CD14-positive monocyte (primary cell): ENCODE results near the gene EGFL8. TPM values are rescaled to one million over a fixed set of nuclear protein-coding genes. Genes with fewer than 3 reads are reported as not detected.
A peak's percentile ranks its signal among the peaks of the same experiment; 100 is the strongest.

Experiments
- DNase-seq, 3 donors: peaks; one replicate each; pipeline ENCODE4 v3.0.0-alpha.2; 2011 to 2022
- H2AFZ ChIP-seq: 2 replicates; pipeline ENCODE4 v1.6.0; 2012; ENCODE audit warnings: mild to moderate bottlenecking, low read depth, low read length, inconsistent platforms; ENCODE audit not compliant: insufficient read depth, poor library complexity, severe bottlenecking
- H3K27ac ChIP-seq, 2 donors: 1 replicate in 1 of 2; 2 replicates in 1 of 2; pipeline ENCODE4 v1.5.1; 2012 to 2013; ENCODE audit warnings: low read length in 2 of 2, control low read depth in 1 of 2, inconsistent platforms in 1 of 2, low read depth in 1 of 2, mild to moderate bottlenecking in 1 of 2
- H3K27me3 ChIP-seq, 2 donors: one replicate each; pipeline versions ENCODE4 v1.6.0 to v1.6.1; 2011 to 2013; ENCODE audit warnings: low read length in 2 of 2; ENCODE audit not compliant: control insufficient read depth in 2 of 2, insufficient read depth in 2 of 2
- H3K36me3 ChIP-seq, 2 donors: replicated peaks in 1 of 2; 1 replicate in 1 of 2; 2 replicates in 1 of 2; pipeline versions ENCODE4 v1.5.1 to v1.6.1; 2012 to 2013; ENCODE audit warnings: low read length in 2 of 2, control low read depth in 1 of 2, inconsistent platforms in 1 of 2, mild to moderate bottlenecking in 1 of 2; ENCODE audit not compliant: insufficient read depth in 2 of 2, control insufficient read depth in 1 of 2
- H3K4me1 ChIP-seq, 2 donors: 1 replicate in 1 of 2; 2 replicates in 1 of 2; pipeline versions ENCODE4 v1.5.1 to v1.6.1; 2012 to 2013; ENCODE audit warnings: low read length in 2 of 2, control low read depth in 1 of 2, inconsistent platforms in 1 of 2, mild to moderate bottlenecking in 1 of 2, moderate library complexity in 1 of 2; ENCODE audit not compliant: insufficient read depth in 2 of 2, control insufficient read depth in 1 of 2
- H3K4me2 ChIP-seq: replicated peaks from 2 replicates; pipeline ENCODE3; 2012; ENCODE audit warnings: low read length, moderate library complexity, mild to moderate bottlenecking; ENCODE audit not compliant: poor library complexity, severe bottlenecking; ENCODE audit errors: extremely low read depth
- H3K4me3 ChIP-seq, 3 experiments: fragments of 200-600 bp in 1 of 3; sonication (generic) in 1 of 3; replicated peaks in 1 of 3; 1 replicate in 2 of 3; 2 replicates in 1 of 3; pipeline ENCODE4 v1.5.1; 2011 to 2013; ENCODE audit warnings: low read length in 3 of 3, mild to moderate bottlenecking in 3 of 3, control low read depth in 2 of 3, low read depth in 2 of 3, inconsistent platforms in 1 of 3, moderate library complexity in 1 of 3
- H3K79me2 ChIP-seq: 2 replicates; pipeline ENCODE4 v1.6.0; 2012; ENCODE audit warnings: mild to moderate bottlenecking, control low read depth, inconsistent platforms, low read length, moderate library complexity; ENCODE audit not compliant: insufficient read depth
- H3K9ac ChIP-seq: 2 replicates; pipeline ENCODE4 v1.6.0; 2017; ENCODE audit warnings: low read length, mild to moderate bottlenecking; ENCODE audit not compliant: insufficient read depth, poor library complexity, severe bottlenecking
- H3K9me3 ChIP-seq, 2 donors: replicated peaks in 1 of 2; 1 replicate in 1 of 2; 2 replicates in 1 of 2; pipeline versions ENCODE4 v1.5.1 to v1.6.1; 2012 to 2013; ENCODE audit warnings: low read length in 2 of 2, control low read depth in 1 of 2; ENCODE audit not compliant: control insufficient read depth in 1 of 2, insufficient read depth in 1 of 2
- H4K20me1 ChIP-seq: 2 replicates; pipeline ENCODE4 v1.6.0; 2012; ENCODE audit warnings: mild to moderate bottlenecking, low read length, control low read depth, moderate library complexity; ENCODE audit not compliant: insufficient read depth
- H3K27ac Mint-ChIP-seq, 7 donors: one replicate each; pipeline ENCODE4 v1.8.0; 2020; ENCODE audit warnings: mild to moderate bottlenecking in 7 of 7, mixed read lengths in 7 of 7, moderate library complexity in 6 of 7, inconsistent platforms in 2 of 7
- H3K27me3 Mint-ChIP-seq, 3 donors: one replicate each; pipeline ENCODE4 v1.8.0; 2021 to 2022; ENCODE audit warnings: low read depth in 3 of 3, mild to moderate bottlenecking in 3 of 3, mixed read lengths in 3 of 3, moderate library complexity in 3 of 3, inconsistent platforms in 1 of 3
- H3K36me3 Mint-ChIP-seq, 2 donors: one replicate each; pipeline ENCODE4 v1.8.0; 2020; ENCODE audit warnings: mixed read lengths in 2 of 2, inconsistent platforms in 1 of 2, mild to moderate bottlenecking in 1 of 2
- H3K4me1 Mint-ChIP-seq: one replicate; pipeline ENCODE4 v1.8.0; 2020; ENCODE audit warnings: mild to moderate bottlenecking, mixed read lengths
- H3K4me3 Mint-ChIP-seq, 2 donors: one replicate each; pipeline ENCODE4 v1.8.0; 2020; ENCODE audit warnings: mild to moderate bottlenecking in 2 of 2, mixed read lengths in 2 of 2, moderate library complexity in 1 of 2
- H3K9me3 Mint-ChIP-seq, 7 donors: one replicate each; pipeline ENCODE4 v1.8.0; 2020 to 2022; ENCODE audit warnings: mixed read lengths in 7 of 7, mild to moderate bottlenecking in 6 of 7, moderate library complexity in 6 of 7, inconsistent platforms in 2 of 7
- CTCF ChIP-seq: fragments of 200-600 bp; IDR thresholded peaks from one replicate; pipeline ENCODE4 v1.8.0; 2022; ENCODE audit warnings: antibody characterized with exemption, mild to moderate bottlenecking
- WGBS: methylation state at CpG from one replicate; pipeline ENCODE4 v1.1.5; 2013; ENCODE audit warnings: missing lambda C conversion rate; ENCODE audit not compliant: insufficient coverage; 5-methylcytosine and 5-hydroxymethylcytosine counted together
- intact Hi-C, 2 donors: fragments of 100-400 bp; cut with micrococcal nuclease; formaldehyde crosslinking; loops; one replicate each; pipeline versions ENCODE4 v1.15.0 to v1.15.1; 2023
- polyA plus RNA-seq, 3 donors: library from polyadenylated mRNA; depleted of rRNA in 1 of 3; unstranded in 2 of 3; stranded (reverse) in 1 of 3; fragments of 300-500 nt in 2 of 3; fragments of >200 nt in 1 of 3; fragmentation: Illumina TruSeq in 2 of 3; gene quantifications; 1 replicate in 2 of 3; 2 replicates in 1 of 3; pipeline ENCODE4 v1.2.3, GENCODE V29; 2012 to 2021

The EGFL8 gene
- polyA plus RNA-seq, 3 donors, result 0.22 to 1.8 TPM; not detected in 1

- peak overlapping the region; percentile 88 to 90 for H3K4me3 Mint-ChIP-seq
- no peak for DNase-seq
- peak overlapping the region; percentile 61 for H3K9ac ChIP-seq
These were observed 34.9 kb upstream of the EGFL8 start for GRCh38 chr6:32129297-32130088.

More at GRCh38 chr6:32129297-32130088, 34.9 kb upstream of the EGFL8 start:
- Histone ChIP-seq H4K20me1 (no peaks in the 10 kb centered on the region), H3K36me3 (peaks cover 19 to 25% of the 10 kb centered on the region in 2 donors), H3K9me3 (no peaks in the 10 kb centered on the region), H3K4me2 (peak overlapping the region; percentile 88), H2AFZ (peak overlapping the region; percentile 82), H3K4me1 (peaks cover 30 to 36% of the 10 kb centered on the region in 2 donors), H3K27ac (peak overlapping the region; percentile 21 to 98), H3K4me3 (peak overlapping the region; percentile 56 to 100 (median 71)), H3K27me3 (no peaks in the 10 kb centered on the region), H3K79me2 (peaks cover 37% of the 10 kb centered on the region)
- no peak for TF ChIP-seq CTCF
- Mint-ChIP-seq H3K9me3 (peaks cover 0 to 2% (median 0%) of the 10 kb centered on the region in 7 donors), H3K4me1 (peaks cover 28% of the 10 kb centered on the region), H3K27me3 (peaks cover 3 to 5% (median 4%) of the 10 kb centered on the region in 3 donors), H3K27ac (peak overlapping the region; percentile 90 to 98 (median 95)), H3K36me3 (peaks cover 16 to 22% of the 10 kb centered on the region in 2 donors)
- intact Hi-C loops, result loop anchor here (1.0 to 5.0 kb wide), 3 partner anchors 49 to 65 kb away; partner anchors contain the start of genes GPSM3 (in 1 of the 2), PBX2 (in 1 of the 2) and RNF5 (in 1 of the 2)
- 46% methylated on average over 16 of the region's 22 CpGs for WGBS
